Measurements from ENCODE around the gene RFT1. TPM values are rescaled to one million over a fixed set of nuclear protein-coding genes. Genes with fewer than 3 reads are reported as not detected.

Gene RFT1
- total RNA-seq, result 14.8 and 16.9 TPM in 2 replicates

GRCh38 chr3:53130179-53131061 lies at the start of gene RFT1:
TSS of gene RFT1 (minus strand) at chr3:53130435. CDS start at chr3:53130400, 35 bp downstream.

GRCh38 chr3:53160660-53161449 lies 30.6 kb upstream of the RFT1 start, which contains the start of gene PRKCD:
TSS of gene PRKCD (plus strand) at chr3:53161209. CDS start at chr3:53178423, 17,214 bp downstream.

GRCh38 chr3:53045518-53046170 lies 84.6 kb downstream of the RFT1 start, which contains the start of gene SFMBT1:
TSS of gene SFMBT1 (minus strand) at chr3:53046073. CDS start at chr3:52969128, 76,945 bp downstream.

Other genes starting within 250 kb of the RFT1 start
- gene STIMATE, start 232.9 kb downstream of the RFT1 start, total RNA-seq, result 11.3 and 13.8 TPM in 2 replicates
- gene SFMBT1, start 84.4 kb downstream of the RFT1 start, total RNA-seq, result 2.4 and 9.8 TPM in 2 replicates
- 2.9 and 5.1 TPM in 2 replicates for gene PRKCD, start 30.8 kb upstream of the RFT1 start, total RNA-seq
- gene TKT, start 125.6 kb upstream of the RFT1 start, total RNA-seq, result 477 and 562 TPM in 2 replicates
- gene DCP1A, start 217.1 kb upstream of the RFT1 start, total RNA-seq, result 7.3 and 8.7 TPM in 2 replicates